GM12874 (cell line): ENCODE results near the gene PSORS1C1.

ENCODE experiments used
- TF ChIP-seq, protein P1 (sequence below): IDR thresholded peaks from 2 replicates; pipeline ENCODE4 v1.5.1; 2011; ENCODE audit warnings: low read depth, mild to moderate bottlenecking, control low read depth, low read length, moderate library complexity; ENCODE audit not compliant: insufficient read depth

PSORS1C1 gene

DNA sequence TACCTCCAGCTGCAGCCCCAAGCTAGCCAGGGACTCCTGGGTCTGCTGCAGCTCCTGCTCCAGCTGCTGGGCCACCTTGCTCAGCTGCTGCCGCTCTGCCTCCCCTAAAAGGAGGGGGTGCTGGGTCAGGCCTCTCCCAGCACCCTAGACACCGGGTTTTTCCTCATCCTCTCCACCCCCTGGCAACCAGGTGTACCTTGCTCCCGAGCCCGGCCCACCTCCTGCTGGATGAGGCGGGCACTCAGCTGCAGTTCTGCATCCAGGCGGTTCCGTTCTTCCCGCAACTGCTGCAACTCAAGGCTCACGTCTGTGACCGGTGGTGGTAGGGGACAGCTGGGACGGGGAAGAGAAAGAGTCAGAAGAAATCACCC lies 30.4 kb downstream of the PSORS1C1 start:
- TF ChIP-seq, protein P1, sequence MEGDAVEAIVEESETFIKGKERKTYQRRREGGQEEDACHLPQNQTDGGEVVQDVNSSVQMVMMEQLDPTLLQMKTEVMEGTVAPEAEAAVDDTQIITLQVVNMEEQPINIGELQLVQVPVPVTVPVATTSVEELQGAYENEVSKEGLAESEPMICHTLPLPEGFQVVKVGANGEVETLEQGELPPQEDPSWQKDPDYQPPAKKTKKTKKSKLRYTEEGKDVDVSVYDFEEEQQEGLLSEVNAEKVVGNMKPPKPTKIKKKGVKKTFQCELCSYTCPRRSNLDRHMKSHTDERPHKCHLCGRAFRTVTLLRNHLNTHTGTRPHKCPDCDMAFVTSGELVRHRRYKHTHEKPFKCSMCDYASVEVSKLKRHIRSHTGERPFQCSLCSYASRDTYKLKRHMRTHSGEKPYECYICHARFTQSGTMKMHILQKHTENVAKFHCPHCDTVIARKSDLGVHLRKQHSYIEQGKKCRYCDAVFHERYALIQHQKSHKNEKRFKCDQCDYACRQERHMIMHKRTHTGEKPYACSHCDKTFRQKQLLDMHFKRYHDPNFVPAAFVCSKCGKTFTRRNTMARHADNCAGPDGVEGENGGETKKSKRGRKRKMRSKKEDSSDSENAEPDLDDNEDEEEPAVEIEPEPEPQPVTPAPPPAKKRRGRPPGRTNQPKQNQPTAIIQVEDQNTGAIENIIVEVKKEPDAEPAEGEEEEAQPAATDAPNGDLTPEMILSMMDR = no peak

DNA sequence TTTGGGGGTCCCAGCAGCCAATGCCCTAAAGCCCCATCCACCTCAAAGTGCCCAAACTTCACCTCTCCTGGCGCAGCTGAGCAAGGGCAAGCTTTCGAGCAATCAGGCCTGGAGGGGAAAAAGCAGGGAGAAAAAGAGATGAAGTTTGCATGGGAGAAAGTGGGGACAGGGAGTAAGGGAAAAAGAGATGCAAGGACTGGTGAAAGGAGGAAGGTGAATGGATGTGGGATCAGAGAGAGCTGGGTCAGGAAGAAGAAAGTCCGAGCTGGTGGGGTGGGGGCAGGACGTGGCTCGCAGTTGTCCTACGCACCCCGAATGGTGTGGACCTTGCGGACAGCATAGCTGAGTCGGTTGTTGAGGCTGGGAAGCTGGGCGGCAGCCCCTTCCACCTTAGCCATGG lies 30.8 kb downstream of the PSORS1C1 start:
- TF ChIP-seq, protein P1 = no peak

DNA sequence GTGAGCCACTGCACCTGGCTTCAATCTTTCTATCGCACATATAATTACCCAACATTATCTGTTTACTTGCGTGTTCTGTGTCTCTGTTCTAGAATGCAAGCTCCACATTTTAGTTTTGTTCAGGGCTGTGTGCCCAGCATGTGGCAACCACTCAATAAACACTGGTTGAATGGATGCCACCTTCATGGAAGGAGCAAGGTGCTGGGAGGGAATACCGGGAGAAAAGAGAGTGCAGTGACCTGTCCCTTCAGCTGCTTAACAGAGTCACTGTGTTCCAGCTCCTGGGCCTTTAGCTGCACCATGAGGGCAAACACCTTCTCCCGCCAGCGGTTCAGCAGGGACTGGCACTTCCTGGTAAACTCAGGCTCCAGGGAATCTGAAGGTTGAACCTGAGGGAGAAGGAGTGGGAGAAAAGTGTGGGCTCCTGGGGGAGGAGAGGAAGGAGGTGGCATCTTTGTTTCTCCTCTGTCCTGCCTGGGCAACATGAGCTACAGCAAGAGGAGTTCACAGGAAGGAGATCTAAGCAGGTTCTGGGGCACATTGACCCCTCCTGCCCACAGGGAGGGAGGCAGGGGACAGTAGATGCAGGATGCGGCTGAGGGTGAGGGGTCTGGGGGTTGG lies 35.3 kb downstream of the PSORS1C1 start:
- TF ChIP-seq, protein P1 = no peak

DNA sequence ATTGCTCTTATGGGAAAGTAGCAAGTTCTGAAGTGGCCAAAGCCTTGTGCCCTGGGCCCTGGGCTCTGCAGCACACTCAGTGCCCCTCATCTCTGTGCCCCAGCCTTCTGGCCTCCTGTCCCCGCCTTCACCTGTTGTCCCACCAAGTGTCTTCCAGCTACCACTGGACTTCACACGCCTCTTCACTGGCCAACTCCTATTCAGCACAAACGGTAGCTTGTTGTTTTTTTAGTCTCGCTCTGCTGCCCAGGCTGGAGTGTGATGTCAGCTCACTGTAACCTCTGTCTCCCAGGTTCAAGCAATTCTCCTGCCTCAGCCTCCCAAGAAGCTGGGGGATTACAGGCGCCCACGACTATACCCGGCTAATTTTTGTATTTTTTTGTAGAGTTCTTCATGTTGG lies 38.2 kb downstream of the PSORS1C1 start:
- TF ChIP-seq, protein P1 = no peak

DNA sequence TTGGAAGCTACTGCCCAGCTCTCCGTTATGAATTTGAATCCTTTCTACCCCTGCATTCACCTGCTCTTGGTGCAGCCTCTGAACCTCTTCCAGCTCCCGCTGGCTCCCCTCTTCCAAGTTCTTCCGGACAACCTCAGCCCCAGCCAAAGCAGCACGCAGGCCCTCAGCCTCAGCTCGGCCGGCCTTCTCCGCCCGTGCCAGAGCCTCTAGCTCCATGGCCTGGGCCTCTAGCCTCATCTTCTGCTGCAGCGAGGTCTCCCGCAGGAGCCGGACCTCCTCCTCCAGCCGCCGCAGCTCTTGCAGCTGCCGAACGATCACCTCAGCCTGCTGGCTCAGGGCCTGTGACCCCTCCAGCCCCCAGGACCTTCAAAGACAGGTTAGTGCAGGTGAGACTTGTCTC lies 39.8 kb downstream of the PSORS1C1 start:
- TF ChIP-seq, protein P1 = no peak

DNA sequence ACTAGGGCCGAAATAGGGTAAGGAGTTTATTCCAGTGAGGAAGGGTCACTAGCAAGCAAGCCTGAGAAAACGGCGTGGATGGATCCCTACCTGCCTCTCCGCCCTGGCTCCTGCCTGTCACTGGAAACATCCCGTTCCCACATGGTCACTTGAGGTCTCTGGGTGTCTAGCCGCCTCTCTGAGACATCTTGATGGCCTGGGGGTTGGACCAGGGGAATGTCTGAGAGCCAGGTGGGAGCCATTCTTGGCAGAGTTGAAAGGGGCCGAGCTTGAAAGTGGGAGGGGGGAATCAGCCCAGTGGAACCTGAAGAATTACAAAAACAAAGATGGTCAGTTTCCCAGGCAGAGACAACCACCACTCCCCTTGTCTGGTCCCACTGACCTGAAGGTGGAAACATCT lies 42.0 kb downstream of the PSORS1C1 start:
- TF ChIP-seq, protein P1 = no peak

DNA sequence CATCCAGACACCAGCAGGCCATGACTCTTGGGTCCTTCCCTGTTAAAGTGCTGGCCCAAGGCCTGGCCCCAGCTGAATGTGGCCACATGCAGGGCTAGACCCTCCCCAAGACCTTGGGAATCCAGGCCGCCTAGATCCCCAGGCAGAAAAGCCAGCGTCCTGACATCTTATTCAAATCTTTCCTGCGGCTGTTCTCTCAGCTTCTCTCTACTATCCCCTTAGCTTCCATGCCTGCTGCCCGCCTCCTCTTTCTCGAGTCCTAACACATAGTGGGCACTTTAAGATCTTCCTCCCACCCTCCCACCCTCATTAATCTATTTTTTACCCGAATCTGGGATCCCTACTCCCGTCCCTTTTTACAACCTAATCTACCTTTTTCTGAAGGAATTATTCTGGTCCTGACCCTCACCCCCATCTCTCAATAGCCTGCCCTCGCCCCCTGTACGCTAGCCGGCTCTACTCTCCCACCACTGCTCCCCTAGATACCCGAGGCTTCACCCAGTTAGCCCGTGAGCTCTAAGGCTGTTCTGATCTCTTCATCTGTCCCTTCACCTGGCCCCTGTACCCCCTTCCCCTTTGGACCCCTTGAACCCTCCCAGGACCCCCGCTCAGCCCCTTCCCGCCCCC lies 43.0 kb downstream of the PSORS1C1 start, which contains the start of gene CCHCR1:
Gene CCHCR1 (minus strand): TSS at position 290 of the 627 bp plus-strand sequence. CDS start 202 bp downstream, at position 88.
- TF ChIP-seq, protein P1 = no peak
